ENCODE results near the gene BTG1.

The BTG1 gene

DNA sequence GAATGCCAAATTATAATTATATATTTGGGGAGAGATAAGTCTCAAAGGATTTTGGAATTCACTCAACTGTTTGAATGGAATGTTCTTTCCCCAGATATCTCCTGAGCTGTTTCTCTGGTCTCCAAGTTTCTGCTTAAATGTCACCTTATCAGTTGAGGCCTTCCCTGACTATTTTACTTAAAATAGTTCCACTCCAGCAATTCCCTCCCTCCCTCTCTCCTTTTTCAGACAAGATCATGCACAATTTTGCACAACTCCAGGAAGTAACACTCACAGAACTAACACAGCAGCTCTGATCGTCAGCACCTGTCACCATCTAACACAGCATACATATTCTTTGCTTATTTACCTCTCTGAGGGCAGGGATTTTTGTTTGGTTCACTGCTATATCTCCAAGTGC lies 12.5 kb downstream of the BTG1 start:
- no peak for DNase-seq (ENCODE audit: low spot score)

DNA sequence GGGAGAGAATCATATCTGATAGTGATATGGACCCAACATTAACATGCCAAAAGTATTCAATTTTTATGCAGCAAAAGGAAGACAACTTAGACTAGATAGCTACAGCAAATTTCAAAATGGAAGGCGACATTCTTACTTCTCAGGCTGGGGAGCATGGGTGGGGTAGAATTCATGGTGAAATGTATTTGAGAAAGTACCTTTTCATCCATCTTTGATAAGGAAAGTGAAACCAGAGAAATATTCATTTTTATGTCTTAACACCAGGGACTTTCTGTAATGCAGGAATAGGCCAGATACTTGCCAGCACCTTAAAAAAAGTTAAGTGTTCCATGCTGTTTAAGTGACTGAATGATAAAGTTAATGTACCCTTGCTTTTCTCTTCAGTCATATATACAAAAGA lies 13.4 kb downstream of the BTG1 start:
- DNase-seq (ENCODE audit: low spot score) = no peak

DNA sequence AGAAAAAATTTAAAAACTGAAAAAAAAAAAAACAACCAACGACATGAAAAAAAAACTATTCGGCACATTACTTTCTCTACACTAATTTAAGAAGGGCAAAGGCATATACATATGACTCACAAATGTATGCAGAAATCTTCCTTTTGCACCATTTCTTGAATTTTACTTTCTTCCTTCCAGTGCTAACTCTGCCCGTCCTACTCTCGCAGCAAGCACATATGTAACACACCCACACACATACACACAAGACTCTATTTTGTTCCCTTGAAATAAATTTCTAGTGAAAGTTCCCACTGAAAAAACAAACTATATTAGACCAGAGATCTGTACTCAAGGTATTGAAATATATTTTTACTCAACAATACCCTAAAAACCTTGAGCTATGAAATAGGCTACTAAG lies 14.6 kb downstream of the BTG1 start:
- DNase-seq (ENCODE audit: low spot score) = no peak

DNA sequence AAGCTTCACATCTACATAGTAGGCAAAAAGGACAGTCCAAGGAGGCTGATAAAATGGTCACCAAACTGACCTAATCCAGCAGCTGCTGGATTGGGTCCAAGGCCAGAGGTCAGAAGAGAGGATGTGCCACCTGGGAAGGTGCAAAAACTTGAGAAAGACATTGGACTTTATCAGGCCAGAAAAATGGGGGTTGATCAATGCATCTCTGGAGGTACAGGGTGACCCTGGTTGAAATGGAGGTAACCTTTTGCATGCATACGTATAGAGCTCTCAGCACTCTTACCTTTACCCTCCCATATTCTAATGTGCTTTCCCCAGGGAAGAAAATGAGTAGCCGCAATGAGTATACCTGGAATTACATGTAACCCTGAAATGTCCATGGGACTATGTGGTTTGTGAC lies 16.0 kb downstream of the BTG1 start:
- no peak for DNase-seq (ENCODE audit: low spot score)

DNA sequence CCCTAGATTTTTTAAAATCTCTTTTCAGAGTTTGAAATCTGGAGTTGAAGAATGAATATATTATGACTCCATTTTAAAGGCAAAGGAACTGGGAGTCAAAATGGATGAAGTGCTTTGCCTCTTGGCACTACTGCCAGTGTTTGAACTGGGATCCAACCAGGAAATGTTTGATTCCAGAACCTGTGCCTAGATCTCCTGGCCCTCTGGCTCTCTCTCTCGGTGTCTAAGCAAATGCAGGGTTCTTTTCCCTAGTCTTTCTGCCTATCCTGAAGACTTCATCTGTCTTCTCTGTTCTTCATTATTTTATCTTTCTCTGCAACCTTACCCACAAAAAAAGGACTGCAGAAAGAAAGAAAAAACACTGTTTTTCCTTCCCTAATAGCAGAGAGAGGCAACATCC lies 17.0 kb downstream of the BTG1 start:
- no peak for DNase-seq (ENCODE audit: low spot score)

DNA sequence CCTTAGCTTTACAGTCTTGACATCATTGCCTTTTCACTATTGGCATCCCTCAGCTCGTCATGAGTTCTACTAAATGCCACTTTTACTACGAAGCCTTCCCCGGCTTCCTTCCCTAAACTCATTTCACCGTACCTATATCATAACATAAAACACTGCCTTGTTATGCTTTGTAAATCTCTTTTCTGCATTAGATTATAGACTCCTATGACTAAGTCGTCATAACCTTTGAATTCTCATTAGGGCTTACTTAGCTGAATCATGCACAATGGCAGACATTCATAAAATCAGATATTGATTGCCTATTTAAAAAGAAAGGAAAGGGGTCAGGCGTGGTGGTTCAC lies 21.0 kb downstream of the BTG1 start:
- no peak for DNase-seq (ENCODE audit: low spot score)

DNA sequence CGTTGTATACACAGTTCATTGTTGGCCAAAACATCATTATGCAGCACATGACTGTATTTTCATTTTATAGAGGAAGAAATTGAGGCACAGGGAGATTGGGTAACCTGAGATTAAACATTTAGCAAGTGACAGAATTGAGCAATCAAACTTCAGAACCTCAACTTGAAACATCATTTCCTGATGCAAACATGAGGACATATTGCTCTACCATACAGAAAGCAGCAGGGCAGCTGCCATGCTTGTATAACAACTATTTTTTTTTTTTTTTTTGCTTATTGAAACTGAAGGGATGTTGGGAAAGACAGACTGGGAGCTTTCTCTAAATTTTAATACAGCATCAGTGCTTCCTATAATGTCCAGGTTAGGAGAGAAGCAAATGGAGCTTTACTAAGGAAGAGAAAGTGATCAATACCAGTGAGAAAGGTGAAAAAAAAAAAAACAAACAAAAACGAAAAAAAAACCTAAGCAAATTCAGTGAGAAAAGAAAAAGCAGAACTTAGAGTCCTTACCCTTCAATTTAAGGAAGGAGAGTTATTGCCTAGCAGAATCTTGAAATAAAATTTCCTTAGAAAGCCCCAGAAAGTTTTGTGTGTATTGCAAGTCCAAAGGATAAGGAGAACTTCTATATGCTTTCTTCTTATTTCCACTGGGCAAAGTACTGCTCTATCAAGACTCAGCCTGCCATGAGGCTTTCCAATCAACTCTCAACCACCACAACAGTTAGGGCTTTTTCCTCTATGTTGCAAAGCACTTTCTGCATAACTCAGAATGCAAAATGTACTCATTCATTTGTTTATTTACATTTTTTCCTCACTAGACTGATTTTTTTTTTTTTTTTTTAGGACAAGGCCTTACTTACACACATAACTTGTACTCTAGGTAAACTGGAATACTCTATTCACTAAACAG lies 21.6 kb downstream of the BTG1 start:
- DNase-seq (ENCODE audit: low spot score) = no peak

DNA sequence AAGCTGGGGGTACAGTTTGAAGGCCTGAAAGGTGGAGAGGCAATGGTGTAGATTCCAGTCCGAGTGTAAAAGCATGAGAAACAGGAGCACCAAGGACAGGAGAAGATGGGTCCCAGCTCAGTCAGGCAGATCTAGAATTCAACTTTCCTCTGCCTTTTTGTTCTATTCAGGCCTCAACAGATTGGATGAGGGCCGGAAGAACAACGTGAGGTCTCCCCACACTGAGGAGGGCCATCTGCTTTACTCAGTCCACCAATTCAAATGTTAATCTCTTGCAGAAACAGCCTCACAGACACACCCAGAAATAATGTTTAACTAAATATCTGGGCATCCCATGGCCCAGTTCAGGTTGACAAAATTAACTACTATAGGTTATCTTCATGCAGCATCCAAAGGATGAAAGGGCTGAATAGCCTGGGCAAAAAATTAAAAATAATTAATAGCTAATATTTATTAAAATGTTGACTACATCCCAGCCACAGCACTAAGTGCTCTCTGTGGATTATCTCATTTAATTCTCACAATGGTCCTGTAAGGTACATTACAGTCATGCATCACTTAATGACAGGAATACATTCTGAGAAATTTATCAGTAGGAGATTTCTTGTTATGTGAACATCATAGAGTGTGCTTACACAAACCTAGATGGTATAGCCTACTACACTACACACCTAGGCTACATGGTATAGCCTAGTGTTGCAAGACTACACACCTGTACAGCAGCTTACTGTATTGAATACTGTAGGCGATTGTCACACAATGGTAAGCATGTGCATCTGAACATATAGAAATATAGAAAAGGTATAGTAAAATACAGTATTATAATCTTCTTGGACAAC lies 22.5 kb downstream of the BTG1 start:
- no peak for DNase-seq (ENCODE audit: low spot score)

DNA sequence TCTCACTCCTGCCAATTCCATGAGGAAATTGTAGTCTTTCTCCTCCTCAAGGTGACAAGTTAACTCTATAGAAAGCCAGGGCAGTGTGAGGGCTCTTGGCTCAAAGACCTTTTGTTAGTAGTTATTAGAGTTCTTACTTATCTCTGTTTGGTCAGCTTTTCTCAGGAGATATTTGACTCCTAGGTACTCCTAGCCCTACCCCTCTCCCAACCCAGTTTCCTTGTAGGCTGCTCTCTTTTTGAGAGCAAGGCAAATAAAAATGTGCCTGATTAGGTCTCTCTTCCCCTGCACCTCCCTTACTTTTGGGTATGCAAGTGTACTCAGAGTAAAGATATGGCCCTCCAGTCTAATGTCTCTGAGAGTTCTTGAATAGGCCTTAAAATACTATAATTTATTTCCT lies 23.8 kb downstream of the BTG1 start:
- no peak for DNase-seq (ENCODE audit: low spot score)

DNA sequence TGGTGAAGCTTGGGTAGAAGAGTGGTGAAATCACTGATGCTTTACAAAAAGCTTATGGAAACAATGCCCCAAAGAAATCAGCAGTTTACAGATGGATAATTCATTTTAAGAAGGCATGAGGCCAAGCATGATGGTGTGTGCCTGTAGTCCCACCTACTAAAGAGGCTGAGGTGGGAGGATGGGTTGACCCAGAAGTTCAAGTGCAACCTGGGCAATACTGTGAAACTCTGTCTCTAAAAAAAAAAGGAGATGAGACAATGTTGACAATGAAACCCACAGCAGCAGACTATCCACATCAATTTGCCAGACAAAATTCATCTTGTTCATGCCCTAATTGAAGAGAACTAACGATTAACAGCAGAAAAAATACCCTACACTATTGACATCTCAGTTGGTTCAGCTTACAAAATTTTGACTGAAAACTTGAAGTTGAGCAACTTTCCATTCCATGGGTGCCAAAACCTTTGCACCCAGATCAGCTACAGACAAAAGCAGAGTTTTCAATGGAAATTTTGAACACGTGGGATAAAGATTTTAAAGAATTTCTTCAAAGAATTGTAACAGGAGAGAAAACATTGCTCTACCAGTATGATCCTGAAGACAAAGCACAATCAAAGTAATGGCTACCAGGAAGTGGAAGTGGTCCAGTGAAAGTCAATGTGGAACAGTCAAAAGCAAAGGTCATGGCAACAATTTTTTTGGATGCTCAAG lies 26.7 kb downstream of the BTG1 start:
- DNase-seq (ENCODE audit: low spot score) = no peak

DNA sequence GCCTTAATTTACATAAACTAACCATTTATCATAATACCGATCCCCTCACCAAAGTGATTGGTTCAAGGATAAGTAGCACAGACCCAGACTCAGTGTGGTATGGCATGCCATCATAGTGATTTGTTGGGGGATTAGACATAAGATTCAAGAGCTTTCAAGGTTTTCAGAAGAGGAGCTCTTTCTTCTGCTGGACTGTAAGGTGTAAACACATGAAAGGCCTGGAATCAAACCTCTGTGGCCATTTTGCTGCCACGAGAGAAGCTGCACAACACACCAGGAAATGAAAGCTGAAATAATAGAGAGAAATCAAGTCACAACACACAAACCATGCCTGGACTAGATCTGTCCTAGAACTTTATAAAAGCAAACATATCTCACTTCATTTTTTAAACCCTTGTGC lies 30.8 kb downstream of the BTG1 start:
- no peak for DNase-seq (ENCODE audit: low spot score)

DNA sequence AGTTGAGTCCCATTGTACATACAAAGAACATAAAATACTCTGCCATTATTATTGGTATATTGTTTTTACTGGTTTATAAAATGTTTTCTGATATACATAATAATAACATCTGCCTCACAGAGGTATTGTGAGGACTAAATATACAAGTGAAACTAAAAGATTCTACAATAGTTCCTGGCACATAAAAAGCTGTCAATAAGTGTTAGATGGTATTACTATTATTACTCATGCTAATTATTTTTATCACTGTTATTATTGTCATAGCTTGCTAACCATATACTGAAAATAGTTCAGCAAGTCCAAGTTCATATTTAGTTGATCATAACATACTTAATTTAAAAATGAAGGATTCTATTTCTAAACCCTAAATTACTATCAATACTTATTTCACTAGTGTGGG lies 34.4 kb downstream of the BTG1 start:
- DNase-seq (ENCODE audit: low spot score) = no peak

DNA sequence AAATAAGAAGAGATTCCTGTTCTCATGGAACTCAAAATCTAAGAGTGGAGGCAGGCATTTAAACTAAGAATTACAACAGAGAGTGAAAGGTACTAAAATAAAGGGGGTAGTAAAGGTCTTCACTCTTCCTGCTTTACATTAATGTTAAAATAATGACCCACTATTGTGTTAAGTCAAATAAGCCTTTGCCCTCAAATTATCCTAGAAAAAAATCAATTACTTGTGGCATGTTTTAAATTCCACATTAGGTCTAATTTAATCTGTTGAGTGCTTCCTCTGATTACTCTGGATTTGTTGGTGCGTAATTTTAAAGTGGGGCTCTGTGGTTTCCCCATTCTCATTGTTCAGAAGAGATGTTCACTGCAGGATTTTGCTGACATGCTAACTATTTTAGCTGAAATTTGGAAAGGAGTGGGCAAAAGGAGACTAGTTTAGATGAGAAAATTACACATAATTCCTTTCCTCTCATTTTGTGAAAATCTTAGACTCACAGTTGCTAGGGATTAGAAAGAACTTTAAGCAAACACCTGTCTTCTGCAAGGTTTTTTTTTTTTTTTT lies 35.5 kb downstream of the BTG1 start:
- no peak for DNase-seq (ENCODE audit: low spot score)

DNA sequence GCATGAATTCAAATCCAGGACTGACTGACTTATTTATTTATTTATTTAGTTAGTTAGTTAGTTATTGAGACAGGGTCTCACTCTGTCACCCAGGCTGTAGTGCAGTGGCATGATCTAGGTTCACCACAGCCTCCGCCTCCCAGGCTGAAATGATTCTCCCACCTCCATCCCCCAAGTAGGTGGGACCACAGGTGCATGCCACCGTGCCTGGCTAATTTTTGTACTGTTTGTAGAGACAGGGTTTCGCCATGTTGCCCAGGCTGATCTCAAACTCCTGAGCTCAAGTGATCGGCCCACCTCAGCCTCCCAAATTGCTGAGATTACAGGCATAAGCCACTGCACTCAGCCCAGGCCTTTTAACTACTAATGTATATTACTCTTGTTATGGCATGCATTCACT lies 36.0 kb downstream of the BTG1 start:
- no peak for DNase-seq (ENCODE audit: low spot score)

DNA sequence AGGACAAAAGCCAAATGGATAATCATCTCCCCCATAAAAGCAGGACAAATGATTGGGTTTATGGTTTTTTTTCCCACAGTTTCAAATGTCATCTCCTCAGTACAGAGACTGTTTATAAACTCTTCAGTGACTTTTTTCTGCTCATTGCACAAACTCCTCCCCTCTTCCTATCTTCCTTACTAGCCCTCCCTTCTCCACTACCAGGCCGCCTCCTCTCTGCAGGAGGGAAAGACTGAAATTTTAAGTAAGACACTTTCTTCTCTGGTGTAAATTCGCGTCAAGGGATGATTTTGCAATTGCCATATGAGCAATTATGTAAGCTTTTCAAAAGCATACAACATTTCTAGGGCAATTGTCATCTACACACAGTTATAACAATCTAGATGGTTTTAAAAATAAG lies 37.0 kb downstream of the BTG1 start:
- no peak for DNase-seq (ENCODE audit: low spot score)

DNA sequence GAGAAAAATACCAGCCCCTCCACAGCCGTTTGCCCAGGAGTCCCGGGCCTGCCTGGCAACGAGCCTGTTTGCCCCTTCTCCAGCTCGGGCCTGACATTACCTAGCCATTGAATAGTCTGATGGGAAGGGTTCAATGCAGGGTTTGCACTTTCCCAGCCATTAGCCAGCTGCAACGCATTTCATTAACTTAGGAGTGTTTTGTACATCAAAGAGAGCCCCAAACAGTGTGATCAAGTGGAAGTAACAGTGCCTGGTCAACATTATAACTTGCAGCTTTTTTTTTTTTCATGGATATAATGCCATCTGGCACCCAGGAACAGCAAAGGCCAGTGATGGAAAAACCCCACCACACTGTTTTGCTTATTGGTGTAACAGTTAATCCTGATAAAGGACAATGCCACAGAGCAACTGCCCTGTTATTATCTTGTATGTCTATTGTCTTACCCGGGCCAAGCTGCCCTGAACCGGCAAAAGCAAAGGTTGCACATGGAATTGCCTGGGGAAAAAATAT lies 38.0 kb downstream of the BTG1 start:
- DNase-seq (ENCODE audit: low spot score) = no peak

DNA sequence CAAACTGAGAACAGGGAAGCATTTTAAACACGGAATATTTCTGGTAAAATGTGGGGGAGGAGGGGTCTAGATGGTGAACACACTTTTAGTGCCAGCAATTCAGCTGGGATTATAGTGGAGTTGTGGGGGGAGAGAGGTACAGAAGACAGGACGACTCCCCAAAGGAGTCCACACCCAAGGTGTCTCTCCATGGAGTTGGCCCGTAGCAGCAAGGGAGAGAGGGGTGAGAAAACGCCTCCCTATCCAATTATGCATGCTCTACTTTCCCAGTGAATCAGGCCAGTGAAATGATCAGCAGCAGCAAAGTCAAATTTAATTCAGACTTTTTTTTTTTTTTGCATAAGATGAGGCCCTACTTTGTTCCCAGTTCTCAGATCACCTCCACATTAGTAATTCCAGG lies 38.6 kb downstream of the BTG1 start:
- no peak for DNase-seq (ENCODE audit: low spot score)

DNA sequence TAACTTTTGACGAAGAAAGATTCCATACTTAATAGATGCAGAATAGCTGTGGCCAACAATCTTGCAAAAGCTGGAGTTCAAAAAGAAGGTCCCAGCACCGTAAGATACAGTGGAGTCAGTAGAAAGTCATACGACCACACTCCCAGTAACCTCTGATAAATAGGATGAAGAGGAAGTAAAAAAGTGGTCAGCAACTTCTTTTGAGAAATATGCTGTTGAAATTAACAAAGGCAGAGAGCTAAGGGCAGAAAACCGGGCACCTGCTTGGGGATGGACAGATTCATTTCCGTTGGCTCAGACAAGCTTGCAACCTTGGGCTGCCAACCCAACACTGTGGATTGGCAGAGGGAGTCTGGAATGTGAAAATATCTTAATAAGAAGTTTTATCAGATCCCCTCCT lies 40.0 kb downstream of the BTG1 start:
- no peak for DNase-seq (ENCODE audit: low spot score)

DNA sequence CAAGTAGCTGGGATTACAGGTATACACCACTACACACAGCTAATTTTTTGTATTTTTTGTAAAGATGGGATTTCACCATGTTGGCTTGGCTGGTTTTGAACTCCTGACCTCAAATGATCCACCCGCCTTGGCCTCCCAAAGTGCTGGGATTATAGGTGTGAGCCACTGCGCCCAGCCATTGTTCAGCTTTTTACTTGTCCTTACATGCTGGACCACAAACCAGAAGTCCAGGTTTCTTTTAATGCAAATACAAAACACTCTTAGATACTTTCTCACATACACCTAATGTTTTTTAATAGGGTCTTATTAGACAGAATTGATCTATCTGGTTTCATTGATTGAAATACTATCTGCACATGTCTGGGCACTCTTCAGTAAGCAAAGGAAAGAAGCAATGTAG lies 40.5 kb downstream of the BTG1 start:
- DNase-seq (ENCODE audit: low spot score) = no peak

DNA sequence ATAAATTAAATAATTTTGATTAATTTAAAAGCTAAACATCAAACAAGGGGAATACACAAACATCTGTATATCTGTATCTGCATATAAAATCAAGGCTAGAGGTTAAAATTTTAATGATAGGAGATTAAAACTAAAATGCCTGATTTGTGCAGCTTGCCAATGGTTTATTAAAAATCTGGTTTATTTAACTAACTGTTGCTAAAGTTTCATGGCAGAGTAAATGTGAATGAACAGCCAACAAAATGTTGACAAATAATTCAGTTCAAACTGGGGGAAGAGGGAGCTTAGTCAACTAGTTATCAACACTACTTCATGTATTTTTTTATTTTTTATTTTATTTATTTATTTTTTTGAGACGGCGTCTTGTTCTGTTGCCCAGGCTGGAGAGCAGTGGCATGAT lies 43.0 kb downstream of the BTG1 start:
- no peak for DNase-seq (ENCODE audit: low spot score)

DNA sequence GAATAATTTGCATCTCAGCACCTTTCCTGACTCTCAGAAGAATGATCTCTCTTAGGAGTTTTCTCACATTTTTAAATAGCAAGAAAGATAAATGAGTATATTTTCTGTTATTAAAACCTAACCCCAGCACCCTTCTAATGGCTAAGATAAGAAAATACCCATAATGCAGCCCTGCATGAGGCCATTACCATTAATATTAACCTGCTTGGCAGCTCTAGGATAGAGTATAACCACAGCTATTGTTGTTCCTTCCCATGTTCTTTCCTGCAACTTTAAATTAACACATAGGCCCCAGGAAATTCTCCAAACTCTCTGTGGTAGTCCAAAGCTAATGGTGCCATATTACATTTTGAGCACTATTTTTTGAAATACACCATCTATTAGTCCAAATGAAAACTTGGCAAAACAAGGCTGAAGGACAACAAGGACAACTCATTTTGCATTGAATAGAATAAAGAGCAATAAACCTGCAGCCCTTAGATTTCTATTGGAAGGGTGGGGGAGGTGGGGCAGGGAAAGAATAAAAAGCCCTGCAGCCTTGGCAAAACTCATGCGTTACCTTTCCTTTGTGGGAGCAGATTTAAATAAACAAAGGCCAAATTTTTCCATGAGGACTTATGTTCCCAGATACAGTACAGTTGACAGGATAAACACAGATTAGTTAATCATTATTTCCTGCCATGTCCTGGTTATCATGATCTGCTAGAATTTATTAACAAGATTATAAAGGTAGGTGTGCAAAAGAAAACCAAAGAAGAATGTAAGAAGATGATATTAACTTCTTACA lies 46.9 kb downstream of the BTG1 start:
- DNase-seq (ENCODE audit: low spot score) = no peak
